PC-3 (cell line): ENCODE measurements around the gene YAE1. TPM values are rescaled to one million over a fixed set of nuclear protein-coding genes. Genes with fewer than 3 reads are reported as not detected.

Experiments
- ATAC-seq: fragments of 200-7000 bp; cut with Tn5 transposase; 2 replicates; pipeline ENCODE4 v1.9.1; 2020; ENCODE audit warnings: mild to moderate bottlenecking, moderate library complexity
- BruUV-seq: library from RNA; stranded (reverse); fragments of 400-500 nt; replicated peaks from 2 replicates; lab custom pipeline; 2021; lab: Mats Ljungman, UMichigan
- CTCF ChIA-PET: fragments of 300-600 bp; sonication (Branson Sonifier 250); formaldehyde crosslinking; loops from one replicate; lab custom pipeline; 2022; ENCODE audit warnings: antibody characterized with exemption; lab: Charles Lee
- POLR2A ChIA-PET: fragments of 300-600 bp; sonication (Branson Sonifier 250); formaldehyde crosslinking; loops from one replicate; lab custom pipeline; 2022; ENCODE audit warnings: antibody characterized with exemption; ENCODE audit not compliant: unreplicated experiment; lab: Charles Lee
- DNase-seq: peaks from one replicate; pipeline ENCODE4 v3.0.0-alpha.2; 2015
- H2AFZ ChIP-seq: fragments of 300-600 bp; sonication (generic); 2 replicates; pipeline ENCODE4 v1.6.0; 2016; ENCODE audit warnings: antibody characterized with exemption, low read length
- H3F3A ChIP-seq: fragments of 300-600 bp; sonication (generic); one replicate; pipeline ENCODE4 v1.6.0; 2017; ENCODE audit warnings: antibody characterized with exemption, low read length, control low read depth, mild to moderate bottlenecking; ENCODE audit not compliant: unreplicated experiment
- H3K27ac ChIP-seq: fragments of 300-600 bp; sonication (generic); 2 replicates; pipeline ENCODE4 v1.5.1; 2016; ENCODE audit warnings: mild to moderate bottlenecking, low read length
- H3K27me3 ChIP-seq: fragments of 300-600 bp; sonication (generic); 2 replicates; pipeline ENCODE4 v1.6.1; 2016; ENCODE audit warnings: low read length, mixed read lengths
- H3K36me3 ChIP-seq: fragments of 300-600 bp; sonication (generic); 2 replicates; pipeline ENCODE4 v1.6.1; 2016; ENCODE audit warnings: low read depth, mixed run types, low read length, mixed read lengths
- H3K4me1 ChIP-seq: fragments of 300-600 bp; sonication (generic); 2 replicates; pipeline ENCODE4 v1.5.1; 2016; ENCODE audit warnings: low read length; ENCODE audit not compliant: insufficient read depth
- H3K4me2 ChIP-seq: fragments of 300-600 bp; sonication (generic); 2 replicates; pipeline ENCODE4 v1.6.0; 2016; ENCODE audit warnings: low read length
- H3K4me3 ChIP-seq: fragments of 300-600 bp; sonication (generic); 2 replicates; pipeline ENCODE4 v1.5.1; 2016; ENCODE audit warnings: mild to moderate bottlenecking, low read length, mixed read lengths
- H3K79me2 ChIP-seq: fragments of 300-600 bp; sonication (generic); 2 replicates; pipeline ENCODE4 v1.6.1; 2017; ENCODE audit warnings: low read length, mixed read lengths
- H3K9ac ChIP-seq: fragments of 300-600 bp; sonication (generic); 2 replicates; pipeline ENCODE4 v1.6.0; 2016; ENCODE audit warnings: mild to moderate bottlenecking, low read length
- H3K9me2 ChIP-seq: fragments of 300-600 bp; sonication (generic); replicated peaks from 2 replicates; pipeline ENCODE4 v1.6.1; 2016; ENCODE audit warnings: mixed run types, low read length, mixed read lengths
- H3K9me3 ChIP-seq: fragments of 300-600 bp; sonication (generic); 2 replicates; pipeline ENCODE4 v1.6.1; 2016; ENCODE audit warnings: low read length, mixed read lengths
- H4K20me1 ChIP-seq: fragments of 300-600 bp; sonication (generic); 2 replicates; pipeline ENCODE4 v1.6.1; 2016; ENCODE audit warnings: low read length, mixed read lengths
- CTCF ChIP-seq: fragments of 300-600 bp; sonication (generic); conservative IDR thresholded peaks from 2 replicates; pipeline ENCODE4 v1.5.1; 2017; ENCODE audit warnings: antibody characterized with exemption, low read depth, mild to moderate bottlenecking, low read length
- EZH2 ChIP-seq: fragments of 300-600 bp; sonication (generic); IDR thresholded peaks from one replicate; pipeline ENCODE4 v1.6.1; 2017; ENCODE audit warnings: antibody characterized with exemption, mild to moderate bottlenecking, low read length; ENCODE audit not compliant: unreplicated experiment
- EZH2phosphoT487 ChIP-seq: fragments of 300-600 bp; sonication (generic); IDR thresholded peaks from 2 replicates; pipeline ENCODE4 v1.6.1; 2018; ENCODE audit warnings: mild to moderate bottlenecking, antibody characterized with exemption, low read length, borderline replicate concordance
- intact Hi-C: fragments of 100-400 bp; cut with micrococcal nuclease; formaldehyde crosslinking; loops from 2 replicates; pipeline ENCODE4 v1.9.0; 2023
- total RNA-seq: library from RNA; depleted of rRNA; stranded (reverse); fragments of >200 nt; gene quantifications from 2 replicates; pipeline ENCODE4 v1.2.3, GENCODE V29; 2014

The YAE1 gene
- total RNA-seq, 1 experiment from 2014 or later, result 23.6 TPM

DNA sequence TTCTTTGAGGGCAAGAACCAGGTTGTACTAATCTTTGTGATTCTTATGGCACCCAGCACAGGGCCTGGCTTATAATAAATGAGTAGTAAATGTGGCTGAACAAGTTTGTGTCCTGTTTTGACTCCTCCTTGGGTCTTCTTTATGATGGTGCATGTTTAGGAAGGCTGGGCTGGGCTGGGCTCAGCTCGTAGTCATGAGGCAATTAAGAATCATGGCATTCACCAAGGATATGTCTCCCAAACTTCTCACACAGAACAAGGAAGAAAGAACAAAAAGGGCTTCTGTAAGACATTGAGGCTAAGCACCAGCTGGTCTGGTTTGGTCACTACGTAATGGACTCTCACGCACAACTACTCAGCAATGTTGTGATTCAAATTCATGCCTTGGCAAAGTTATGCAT is 30.5 kb upstream of the YAE1 start:
- TF ChIP-seq CTCF (no peak), EZH2 (no peak), EZH2phosphoT487 (no peak)
- BruUV-seq, result no TSS peak
- DNase-seq, result no peak
- Histone ChIP-seq H3K79me2 (no peaks in the 10 kb centered on the region), H3K27ac (no peak overlapping the region), H3K36me3 (no peaks in the 10 kb centered on the region), H3K4me3 (no peak overlapping the region), H2AFZ (no peak overlapping the region), H3K9ac (no peak overlapping the region), H4K20me1 (no peaks in the 10 kb centered on the region), H3K9me3 (no peaks in the 10 kb centered on the region), H3K4me1 (no peaks in the 10 kb centered on the region), H3K27me3 (0 out of 2 replicates have a peak, but pooled peaks cover 5% of the 10 kb centered on the region), H3K9me2 (no peaks in the 10 kb centered on the region), H3K4me2 (no peak overlapping the region), H3F3A (no peaks in the 10 kb centered on the region)
- intact Hi-C loops, result no loop called here
- no peak for ATAC-seq
- ChIA-PET POLR2A (no interaction called here), CTCF (no interaction called here)

DNA sequence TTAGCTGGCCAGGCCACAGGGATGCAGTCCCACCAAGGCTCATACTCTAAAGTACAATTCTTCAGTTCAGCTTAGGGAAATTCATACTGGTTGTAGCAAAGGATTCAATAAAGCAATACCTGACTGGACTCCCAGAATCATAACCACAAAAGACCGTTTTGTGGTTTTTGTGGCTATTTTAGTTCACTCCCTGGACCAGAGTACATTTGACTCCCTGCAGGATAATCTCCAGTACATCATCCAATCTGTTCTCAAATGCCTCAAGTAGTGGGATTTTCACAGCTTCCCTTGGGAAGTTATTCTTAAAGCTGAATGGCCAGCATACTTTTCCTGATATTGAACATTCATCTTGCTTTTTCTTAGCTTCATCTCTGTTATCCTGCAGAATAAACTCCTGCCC is 29.3 kb upstream of the YAE1 start:
- Histone ChIP-seq H3K9ac (no peak overlapping the region), H3K4me3 (no peak overlapping the region), H3K79me2 (no peaks in the 10 kb centered on the region), H2AFZ (no peak overlapping the region), H4K20me1 (no peaks in the 10 kb centered on the region), H3K4me1 (no peaks in the 10 kb centered on the region), H3K9me3 (no peaks in the 10 kb centered on the region), H3K4me2 (no peak overlapping the region), H3K27me3 (0 out of 2 replicates have a peak, but pooled peaks cover 5% of the 10 kb centered on the region), H3K27ac (no peak overlapping the region), H3F3A (no peaks in the 10 kb centered on the region), H3K9me2 (no peaks in the 10 kb centered on the region), H3K36me3 (no peaks in the 10 kb centered on the region)
- intact Hi-C loops, result no loop called here
- ChIA-PET POLR2A (no interaction called here), CTCF (no interaction called here)
- no peak for TF ChIP-seq EZH2
- no peak for TF ChIP-seq CTCF
- no peak for TF ChIP-seq EZH2phosphoT487
- ATAC-seq, result no peak
- BruUV-seq, result no TSS peak
- DNase-seq, result no peak

DNA sequence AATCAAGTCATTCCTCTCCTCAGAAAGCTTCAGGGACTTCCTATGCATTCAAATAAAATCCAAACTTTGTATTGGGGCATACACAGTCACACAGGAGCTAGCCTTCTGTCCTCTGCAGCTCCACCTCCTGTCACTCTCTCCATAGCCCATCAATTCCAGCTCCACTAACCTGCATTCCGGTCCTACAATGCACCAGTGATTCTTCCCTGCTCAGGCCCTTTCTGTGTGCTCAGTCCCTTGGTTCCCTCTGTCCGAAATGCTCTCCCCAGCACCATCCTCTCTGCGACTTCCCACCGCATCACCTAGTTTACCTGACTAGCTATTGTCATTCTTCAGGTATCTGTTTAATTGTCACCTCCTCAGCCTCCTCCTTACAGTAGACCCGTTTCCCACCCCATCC is 26.4 kb upstream of the YAE1 start:
- CTCF ChIA-PET, result no interaction called here

More for the DNA sequence above, 26.4 kb upstream of the YAE1 start:
- Histone ChIP-seq H3K36me3 (no peaks in the 10 kb centered on the region), H2AFZ (no peak overlapping the region), H3K9ac (no peak overlapping the region), H3K27ac (no peak overlapping the region), H3K79me2 (no peaks in the 10 kb centered on the region), H3K4me3 (no peak overlapping the region), H3F3A (no peaks in the 10 kb centered on the region), H3K9me3 (no peaks in the 10 kb centered on the region), H3K9me2 (no peaks in the 10 kb centered on the region), H3K4me1 (no peaks in the 10 kb centered on the region), H3K4me2 (no peak overlapping the region), H3K27me3 (0 out of 2 replicates have a peak, but pooled peaks cover 5% of the 10 kb centered on the region), H4K20me1 (no peaks in the 10 kb centered on the region)
- no peak for TF ChIP-seq CTCF
- TF ChIP-seq EZH2phosphoT487, result no peak
- TF ChIP-seq EZH2, result no peak
- intact Hi-C loops, result no loop called here
- no TSS peak for BruUV-seq
- ATAC-seq (no peak), DNase-seq (no peak)
- POLR2A ChIA-PET, result no interaction called here
